H1 (cell line): Measurements from ENCODE around the gene PRKCH.

Experiments used
- CTCF ChIP-seq, 3 experiments: IDR thresholded peaks; 1 replicate in 2 of 3; 2 replicates in 1 of 3; pipeline versions ENCODE4 v1.5.1 to v1.6.1; 2011; ENCODE audit warnings: low read length in 3 of 3, mild to moderate bottlenecking in 3 of 3, inconsistent platforms in 2 of 3, low read depth in 1 of 3, moderate library complexity in 1 of 3; ENCODE audit not compliant: insufficient read depth in 1 of 3; ENCODE audit errors: control extremely low read depth in 1 of 3
- EZH2 ChIP-seq: fragments of 200-600 bp; sonication (generic); IDR thresholded peaks from 2 replicates; pipeline ENCODE4 v1.7.1; 2012; ENCODE audit warnings: low read depth, mild to moderate bottlenecking, moderate library complexity, low read length, inconsistent platforms; ENCODE audit not compliant: severe bottlenecking
- FOSL1 ChIP-seq: IDR thresholded peaks from 2 replicates; pipeline ENCODE4 v1.6.1; 2011; ENCODE audit warnings: mild to moderate bottlenecking, low read depth, low read length, moderate library complexity; ENCODE audit not compliant: insufficient read depth
- GTF2F1 ChIP-seq: IDR thresholded peaks from 2 replicates; pipeline ENCODE4 v1.6.1; 2012; ENCODE audit warnings: low read depth, low read length, improper control_type of control experiment, borderline replicate concordance
- HDAC2 ChIP-seq, 2 experiments: fragments of 300-600 bp in 1 of 2; sonication (generic) in 1 of 2; IDR thresholded peaks; 2 replicates each; pipeline ENCODE4 v1.6.1; 2011 to 2012; ENCODE audit warnings: low read depth in 2 of 2, low read length in 2 of 2, mild to moderate bottlenecking in 2 of 2, moderate library complexity in 2 of 2, borderline replicate concordance in 1 of 2, inconsistent platforms in 1 of 2
- JUND ChIP-seq: IDR thresholded peaks from 2 replicates; pipeline ENCODE4 v1.6.1; 2011; ENCODE audit warnings: mild to moderate bottlenecking, improper control_type of control experiment, low read length
- NANOG ChIP-seq: IDR thresholded peaks from 2 replicates; pipeline ENCODE4 v1.6.1; 2011; ENCODE audit warnings: low read length, low read depth, mild to moderate bottlenecking, inconsistent platforms; ENCODE audit not compliant: insufficient read depth, poor library complexity, severe bottlenecking
- POLR2A ChIP-seq, 2 experiments: IDR thresholded peaks; 1 replicate in 1 of 2; 2 replicates in 1 of 2; pipeline ENCODE4 v1.6.1; 2011; ENCODE audit warnings: low read depth in 2 of 2, low read length in 2 of 2, mild to moderate bottlenecking in 2 of 2; ENCODE audit errors: control extremely low read depth in 1 of 2
- RFX5 ChIP-seq: IDR thresholded peaks from 2 replicates; pipeline ENCODE4 v1.6.1; 2011; ENCODE audit warnings: low read depth, low read length, improper control_type of control experiment, borderline replicate concordance
- TCF12 ChIP-seq: IDR thresholded peaks from 2 replicates; pipeline ENCODE4 v1.6.1; 2011; ENCODE audit warnings: low read depth, mild to moderate bottlenecking, low read length

GRCh38 chr14:61533513-61534255, 212.3 kb downstream of the PRKCH start:
- TF ChIP-seq RFX5 (no peak), GTF2F1 (no peak), JUND (no peak), POLR2A (IDR thresholded peaks at IDR 0.05; ENCODE audit: control extremely low read depth in 1 of 2, low read depth in 2 of 2, low read length in 2 of 2) (no peak), CTCF (IDR thresholded peaks at IDR 0.05; ENCODE audit: control extremely low read depth in 1 of 3, insufficient read depth in 1 of 3, low read depth in 1 of 3, low read length in 3 of 3) (no peak), NANOG (no peak), TCF12 (no peak), HDAC2 (IDR thresholded peaks at IDR 0.05; ENCODE audit: borderline replicate concordance in 1 of 2, low read depth in 2 of 2, low read length in 2 of 2) (no peak), FOSL1 (no peak), EZH2 (no peak)
